Activated CD4-positive, alpha-beta T cell treated with anti-CD3 and anti-CD28 coated beads for 24 hours (primary cell): ENCODE data around the gene MRPS24.

Experiments
- DNase-seq, 2 donors: peaks; one replicate each; pipeline ENCODE4 v3.0.0-alpha.2; 2020; ENCODE audit warnings: low read depth in 2 of 2

Gene MRPS24

DNA sequence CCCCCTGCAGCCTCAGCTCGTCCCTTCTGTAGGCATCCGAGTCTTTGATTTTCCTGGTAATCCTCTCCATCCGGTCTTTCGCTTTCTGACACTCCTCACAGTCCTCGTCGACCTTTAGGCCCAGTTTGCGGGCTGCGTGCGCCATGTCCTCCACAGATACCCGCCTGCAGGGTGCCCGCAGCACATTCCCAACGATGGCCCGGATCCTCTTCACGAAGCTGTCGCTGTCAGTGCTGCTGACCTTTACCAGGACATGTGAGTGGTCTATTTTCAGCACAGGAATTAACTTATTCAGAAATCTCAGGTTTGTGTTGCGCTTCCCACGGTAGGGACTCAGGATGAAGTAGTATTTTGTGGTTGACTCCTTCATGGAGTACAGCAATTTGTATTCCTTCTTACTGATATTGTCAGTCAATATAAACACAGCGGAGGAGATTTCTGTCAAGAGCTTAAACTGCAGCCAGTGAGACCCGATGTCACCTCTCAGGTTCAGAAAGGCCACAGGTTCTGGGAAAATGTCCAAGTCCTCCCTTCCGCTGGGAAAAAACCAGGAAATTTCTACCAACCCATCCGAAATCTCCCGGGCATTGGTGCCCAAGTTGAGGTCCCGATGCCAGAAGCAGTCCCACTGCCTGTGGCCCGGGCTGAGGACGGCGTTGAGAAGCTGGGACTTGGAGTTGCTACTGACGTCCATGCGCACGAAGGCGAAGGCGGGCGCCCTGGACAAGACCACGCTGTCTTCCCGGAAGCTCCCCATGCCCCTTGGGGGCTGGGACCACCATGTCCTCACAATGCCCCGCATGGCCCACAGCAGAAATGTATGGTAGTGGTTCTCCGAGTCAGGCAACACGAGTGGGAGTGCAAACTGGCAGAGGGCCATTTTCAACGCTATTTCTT is 8.9 kb upstream of the MRPS24 start:
- no peak for DNase-seq

DNA sequence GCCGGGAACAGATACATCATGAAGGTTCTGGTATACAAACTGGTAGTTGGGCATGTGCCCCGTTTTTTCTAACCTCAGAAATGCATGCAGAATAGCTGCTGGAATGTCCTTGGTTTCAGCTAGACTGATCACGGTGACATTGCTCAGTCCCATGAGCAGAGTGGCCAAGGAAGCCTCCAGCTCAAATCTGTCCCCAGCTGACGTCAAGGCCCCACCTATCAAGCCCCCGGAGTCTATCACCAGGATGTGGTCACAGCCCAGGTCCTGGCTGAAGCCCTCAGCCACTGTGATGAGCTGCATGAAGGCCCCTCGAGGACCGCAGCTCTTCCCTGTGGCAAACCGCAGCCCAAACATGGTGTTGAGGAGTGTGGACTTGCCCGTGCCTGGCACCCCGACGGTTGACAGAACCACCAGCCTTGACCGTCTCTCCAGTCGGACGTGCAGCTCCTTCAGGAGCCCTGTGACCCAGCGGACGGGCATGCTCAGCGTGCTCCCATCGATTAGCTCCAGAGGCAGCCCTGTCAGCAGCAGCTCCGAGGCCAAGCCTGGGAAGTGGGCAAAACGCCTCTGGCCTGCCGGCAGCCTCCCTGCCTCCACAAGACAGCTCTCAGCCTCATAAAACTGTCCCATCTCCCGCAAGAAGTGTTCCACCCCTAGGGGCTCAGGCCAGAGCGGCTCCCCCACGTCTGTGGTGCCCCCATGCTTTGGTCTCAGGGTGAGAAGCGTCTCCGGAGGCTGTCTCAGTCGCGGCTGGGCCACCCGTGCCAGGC is 7.8 kb upstream of the MRPS24 start:
- DNase-seq = no peak

DNA sequence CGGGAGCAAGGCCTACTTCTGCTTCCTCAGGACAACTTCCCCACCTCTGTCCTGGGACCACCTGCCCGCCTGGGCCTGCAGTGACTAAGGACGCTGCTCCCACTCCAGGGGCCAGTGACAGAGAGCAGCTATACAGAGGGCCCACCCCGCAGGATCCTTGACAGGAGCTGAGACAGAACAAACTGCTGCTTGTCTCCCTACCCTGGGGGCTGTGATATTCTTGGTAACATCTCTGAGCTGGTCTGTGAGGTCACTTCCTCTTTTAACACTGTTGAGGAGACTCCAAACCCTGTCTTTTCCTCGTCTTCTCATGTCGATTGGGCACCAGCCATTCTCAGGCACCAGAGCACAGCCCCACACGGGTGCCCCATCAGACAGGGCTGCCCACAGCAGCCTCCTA is 6.9 kb upstream of the MRPS24 start:
- no peak for DNase-seq

DNA sequence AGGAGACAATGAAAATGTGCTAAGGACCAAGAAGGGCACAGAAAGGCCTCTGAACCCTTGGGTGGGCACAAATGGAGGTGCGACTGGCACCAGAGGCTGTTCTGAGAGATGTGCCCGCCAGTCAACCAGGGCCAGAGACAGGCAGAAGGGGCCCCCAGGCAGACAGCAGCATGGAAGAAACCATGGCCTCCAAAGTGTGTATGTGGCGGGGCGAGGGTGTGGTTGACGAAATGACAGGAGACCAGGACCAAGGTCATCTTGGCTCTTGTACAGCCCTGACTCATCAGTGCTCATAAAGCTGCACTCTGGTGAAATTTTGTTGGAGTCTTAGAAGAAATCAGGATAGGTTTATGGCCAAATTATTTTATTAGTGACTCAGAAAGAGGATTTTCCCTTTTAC is 4.0 kb upstream of the MRPS24 start:
- no peak for DNase-seq

DNA sequence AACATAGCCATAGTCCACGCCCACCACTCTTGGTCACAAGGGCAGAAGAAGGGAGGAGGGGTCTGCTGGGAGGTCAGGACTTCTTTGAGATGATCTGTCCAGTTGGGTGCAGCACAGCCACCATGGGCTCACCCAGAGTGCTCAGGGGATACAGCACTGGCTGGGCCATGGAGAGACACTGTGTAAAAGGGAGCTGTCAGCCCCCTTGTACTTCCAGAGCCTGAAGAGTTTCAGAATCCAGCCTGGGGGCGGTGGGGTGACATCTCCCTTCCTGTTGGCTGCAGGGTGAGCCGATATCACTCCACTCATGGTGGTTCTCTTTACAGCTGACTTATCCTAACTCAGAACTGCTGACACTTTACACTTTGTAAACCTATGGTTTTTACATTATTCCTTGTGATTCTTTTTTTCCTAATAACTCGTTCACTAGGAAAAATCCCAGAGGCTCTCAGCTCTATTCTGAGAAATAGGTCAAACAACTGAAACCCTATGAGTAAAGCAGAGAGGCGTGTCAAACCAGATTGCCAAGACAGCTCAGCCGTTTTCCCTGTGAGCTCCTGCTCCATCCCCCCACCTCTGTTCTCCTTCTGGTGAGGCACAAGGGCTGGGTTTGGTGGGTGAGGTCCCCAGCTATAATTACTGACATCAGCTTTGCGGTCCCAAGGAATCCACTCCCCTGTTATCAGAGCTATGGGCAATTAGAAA is 3.2 kb upstream of the MRPS24 start:
- DNase-seq = no peak

DNA sequence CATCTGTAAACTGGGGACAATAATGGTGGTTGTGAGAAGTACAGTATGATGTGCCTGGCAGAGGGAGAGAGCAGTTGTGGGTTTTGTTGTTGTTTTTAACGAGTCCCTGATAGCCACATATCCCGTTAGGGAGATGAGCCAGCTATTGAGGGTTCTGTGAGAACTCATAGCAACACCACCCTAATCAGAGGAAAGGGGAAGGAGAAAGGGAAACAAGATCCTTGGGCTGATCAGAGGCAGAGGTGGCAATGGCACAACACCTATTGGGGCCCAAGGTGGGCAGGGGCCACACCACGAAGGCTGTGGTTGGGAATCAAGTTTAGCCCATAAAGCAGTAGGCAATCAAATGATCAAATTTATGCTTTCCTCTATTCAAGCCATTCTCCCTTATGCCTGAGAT is 1.7 kb upstream of the MRPS24 start:
- no peak for DNase-seq

DNA sequence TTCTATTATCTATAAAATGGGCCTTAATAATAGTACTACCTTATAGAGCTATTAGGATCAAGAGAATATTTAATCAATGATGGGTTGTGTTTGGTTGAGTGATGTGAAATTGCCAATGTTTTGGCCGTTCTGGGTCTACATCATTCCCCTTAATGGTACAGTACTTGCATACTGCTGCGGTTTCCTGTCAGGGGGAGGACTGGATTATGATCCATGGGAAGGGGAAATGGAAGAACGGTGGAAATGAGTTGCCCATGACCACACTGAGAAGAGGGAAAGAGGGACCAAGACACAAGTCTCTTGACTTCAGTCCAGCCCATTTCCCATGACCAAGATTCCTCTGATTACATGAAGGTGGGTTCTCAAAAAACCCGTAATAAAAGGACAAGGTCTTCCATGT is 999 bp upstream of the MRPS24 start:
- DNase-seq = no peak

DNA sequence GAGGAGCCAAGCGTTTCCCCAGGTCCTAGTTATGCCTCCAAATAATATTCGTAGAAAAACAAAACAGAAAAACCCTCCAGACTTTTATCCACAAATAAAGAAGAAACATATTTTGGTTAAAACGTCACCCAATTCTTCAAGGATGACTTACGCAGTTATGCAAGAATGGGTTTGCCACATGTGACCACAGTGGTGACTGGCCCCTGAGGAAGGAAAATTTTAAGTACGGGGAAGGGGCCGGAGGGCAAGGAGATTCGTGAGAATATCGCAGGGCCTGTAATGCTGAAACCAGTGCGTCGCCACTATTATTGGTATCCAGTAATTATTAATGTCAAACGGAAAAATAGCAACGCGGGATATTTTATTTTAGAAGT is 537 bp upstream of the MRPS24 start:
- DNase-seq = no peak

DNA sequence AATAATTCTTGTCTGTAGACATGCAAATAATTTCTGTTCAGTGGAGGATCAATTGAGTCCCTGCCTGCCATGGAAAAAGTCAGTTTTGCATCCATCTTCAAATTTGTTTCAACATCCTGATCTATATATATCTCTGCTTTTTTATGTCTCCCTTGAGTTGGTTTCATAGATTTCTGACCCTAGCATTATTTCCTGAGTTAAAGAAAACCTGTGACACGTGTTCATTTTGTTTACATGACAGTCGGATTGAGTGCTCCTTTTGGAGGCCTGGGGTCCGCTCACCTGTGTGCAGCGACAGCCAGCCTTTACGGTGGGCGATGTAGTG is 674 bp downstream of the MRPS24 start:
- no peak for DNase-seq

DNA sequence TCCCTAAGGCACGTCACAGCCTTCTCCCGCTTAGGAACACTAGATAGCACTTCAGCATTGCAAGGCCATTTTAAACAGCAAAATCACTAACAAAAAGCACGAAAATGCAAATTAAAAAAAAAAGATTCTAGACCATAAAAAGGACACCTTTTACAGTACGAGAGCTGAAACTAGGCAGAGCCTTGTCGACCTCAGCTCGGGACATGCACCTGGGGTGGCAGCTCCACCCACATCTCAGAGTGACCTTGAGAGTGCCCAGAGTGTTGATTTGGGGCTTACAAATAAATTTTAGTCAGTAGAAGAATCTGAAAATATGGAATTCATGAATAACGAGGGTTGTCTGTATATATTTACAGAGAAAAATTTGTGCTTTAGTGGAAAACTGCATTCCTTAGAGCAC is 1.1 kb downstream of the MRPS24 start:
- no peak for DNase-seq

DNA sequence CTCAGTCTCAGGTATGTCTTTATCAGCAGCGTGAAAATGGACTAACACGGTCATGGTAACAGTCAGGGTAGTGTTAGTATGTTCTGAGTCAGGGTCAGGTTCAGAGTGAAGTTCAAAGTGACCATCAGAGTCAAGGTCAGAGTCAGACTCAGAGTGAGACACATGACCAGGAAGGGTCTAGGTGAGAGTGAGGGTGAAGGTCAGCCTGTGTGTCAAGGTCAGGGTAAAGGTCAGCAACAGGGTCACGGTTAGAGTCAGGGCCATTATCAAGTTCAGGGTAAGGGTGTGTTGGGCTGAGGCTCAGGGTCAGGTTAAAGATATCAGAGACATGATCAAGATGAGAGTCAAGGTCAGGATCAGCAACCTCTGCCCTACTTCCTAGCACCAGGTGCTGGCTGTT is 4.0 kb downstream of the MRPS24 start:
- DNase-seq = no peak

DNA sequence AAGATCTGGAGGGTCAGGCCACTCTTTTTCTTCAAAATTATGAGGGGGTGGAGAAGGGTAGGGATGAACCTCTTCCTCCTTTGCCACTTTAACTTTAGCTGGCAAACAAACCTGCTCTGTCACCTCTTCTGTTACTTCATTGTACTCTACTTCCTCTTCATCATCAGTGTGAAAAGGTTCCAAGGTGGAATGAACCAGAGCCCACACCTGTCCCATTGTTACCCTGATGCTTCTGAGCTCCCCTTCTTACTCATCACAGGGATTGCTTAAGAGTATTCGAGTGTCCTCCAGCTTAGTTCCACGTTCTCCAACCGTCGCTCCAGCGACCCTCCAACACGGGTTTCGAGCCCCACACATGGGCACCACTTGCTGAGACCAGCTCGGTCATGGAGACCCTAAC is 5.2 kb downstream of the MRPS24 start:
- DNase-seq = no peak

DNA sequence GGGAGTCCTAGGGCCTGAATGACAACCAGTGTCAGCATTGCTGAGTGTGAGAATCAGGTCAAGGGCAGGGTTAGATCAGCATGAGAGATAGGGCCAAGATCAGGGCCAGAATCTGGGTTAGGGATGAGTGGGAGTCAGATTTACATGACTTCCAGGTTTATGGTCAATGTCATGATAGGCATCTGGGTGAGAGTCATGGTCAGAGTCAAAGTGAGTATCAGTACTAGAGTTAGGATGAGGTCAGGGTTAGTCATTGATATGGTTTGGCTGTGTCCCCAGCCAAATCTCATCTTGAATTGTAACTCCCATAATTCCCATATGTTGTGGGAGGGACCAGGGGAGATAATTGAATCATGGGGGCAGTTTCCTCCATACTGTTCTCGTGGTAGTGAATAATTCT is 12.3 kb downstream of the MRPS24 start:
- DNase-seq = no peak

DNA sequence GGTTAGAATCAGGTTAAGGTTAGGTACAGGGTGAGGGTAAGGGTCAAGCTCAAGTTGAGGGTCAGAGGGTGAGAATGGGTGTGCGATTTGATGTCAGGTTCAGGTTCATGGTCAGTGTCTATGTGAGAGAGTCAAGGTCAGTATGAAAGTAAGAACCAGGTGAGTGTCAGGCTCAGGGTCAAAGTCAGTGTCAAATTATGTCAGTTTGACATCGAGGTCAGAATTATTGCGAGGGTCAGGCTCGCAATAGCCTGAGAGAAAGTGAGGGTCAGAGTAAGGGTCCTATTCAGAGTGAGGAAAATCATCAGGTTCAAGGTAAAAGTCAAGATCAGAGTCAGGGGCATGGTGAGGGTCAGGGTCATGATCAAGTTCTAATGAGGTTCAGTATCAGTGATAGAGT is 13.0 kb downstream of the MRPS24 start:
- DNase-seq = no peak

DNA sequence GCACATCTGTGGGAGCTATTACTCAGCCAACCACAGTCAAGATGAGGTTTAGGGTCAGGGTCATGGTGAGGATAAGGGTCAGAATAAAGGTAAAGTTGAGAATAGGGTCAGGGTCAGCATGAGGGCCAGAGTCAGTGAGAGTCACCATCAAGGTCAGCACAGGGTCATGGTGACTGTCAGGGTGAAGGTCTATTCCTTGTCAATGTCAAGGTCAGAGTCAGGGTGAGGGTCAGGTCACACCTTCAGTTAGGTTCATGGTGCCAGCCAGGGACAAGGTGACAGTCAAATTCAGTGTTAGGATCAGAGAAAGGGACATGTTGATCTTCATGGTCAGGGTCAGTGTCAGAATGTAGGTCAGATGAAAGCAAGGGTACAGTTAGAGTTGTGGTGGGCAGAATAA is 14.1 kb downstream of the MRPS24 start:
- DNase-seq = no peak

DNA sequence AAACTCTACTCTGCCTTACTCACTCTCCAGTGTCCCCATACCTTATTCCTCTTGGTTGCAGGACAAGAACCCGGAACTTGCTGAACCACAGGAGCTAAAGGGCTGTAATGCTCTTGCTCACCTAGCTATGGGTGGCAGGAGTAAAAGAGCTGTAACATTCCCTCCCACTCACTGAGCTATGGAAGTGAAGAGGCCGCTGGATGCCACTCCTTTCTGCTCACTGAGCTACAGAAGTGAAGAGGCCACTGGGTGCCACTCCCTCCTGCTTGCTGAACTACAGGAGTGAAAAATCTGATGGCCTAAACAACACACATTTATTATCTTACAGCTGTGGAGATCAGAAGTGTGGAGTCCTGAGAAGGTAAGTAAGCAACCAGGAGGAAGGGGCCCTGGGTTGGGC is 17.5 kb downstream of the MRPS24 start:
- no peak for DNase-seq

DNA sequence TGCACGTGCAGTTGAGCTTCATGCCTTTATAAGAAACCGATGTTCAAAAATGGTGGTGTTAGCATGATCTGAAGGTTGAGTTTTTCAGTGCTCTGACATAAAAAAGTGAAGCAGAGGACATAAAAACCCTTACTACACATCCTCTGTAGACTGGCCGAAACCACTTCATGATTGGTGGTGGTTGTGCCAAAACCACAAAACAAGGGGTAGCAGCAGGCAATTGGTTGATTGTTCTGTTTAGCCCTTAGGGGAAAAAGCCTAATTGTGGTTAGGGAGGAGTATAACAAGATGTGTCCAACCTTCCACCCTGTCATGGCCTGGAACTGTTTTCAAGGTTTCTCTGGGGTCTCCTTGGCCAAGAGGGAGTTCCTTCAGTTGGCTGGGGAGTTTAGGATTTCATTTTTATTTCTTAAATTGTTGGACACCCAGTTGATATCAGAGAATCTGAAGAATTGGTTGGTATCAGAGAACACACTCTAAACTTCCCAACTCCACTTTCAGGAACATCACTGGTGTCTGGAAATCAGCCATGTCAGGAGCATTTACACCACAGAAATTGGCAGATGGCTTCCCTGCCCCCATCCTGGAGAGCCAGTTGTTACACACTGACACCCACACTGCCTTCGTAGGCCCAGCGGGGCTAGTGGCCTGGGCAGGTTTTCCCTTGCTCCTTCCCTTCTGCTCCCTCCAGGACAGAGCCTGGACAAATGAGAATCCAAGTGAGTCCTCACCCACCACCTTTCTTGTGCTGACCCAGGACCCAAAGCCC is 18.8 kb downstream of the MRPS24 start:
- DNase-seq = no peak

DNA sequence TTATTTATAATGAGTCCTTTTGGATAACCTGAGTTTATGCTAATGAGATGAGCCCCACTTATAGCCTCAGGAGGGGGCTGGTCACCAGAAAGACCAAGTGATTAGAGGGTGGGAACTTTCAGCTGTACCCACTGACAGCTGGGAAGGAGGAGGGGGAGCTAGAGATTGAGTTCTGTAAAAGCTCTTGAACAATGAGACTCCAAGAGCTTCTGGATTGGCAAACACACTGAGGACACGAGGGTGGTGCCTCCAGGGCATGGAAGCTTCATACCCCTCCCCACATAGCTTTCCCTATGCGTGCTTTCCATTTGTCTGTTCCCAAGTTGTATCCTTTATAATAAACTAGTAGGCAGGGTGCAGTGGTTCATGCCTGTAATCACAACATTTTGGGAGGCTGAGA is 20.3 kb downstream of the MRPS24 start:
- no peak for DNase-seq

DNA sequence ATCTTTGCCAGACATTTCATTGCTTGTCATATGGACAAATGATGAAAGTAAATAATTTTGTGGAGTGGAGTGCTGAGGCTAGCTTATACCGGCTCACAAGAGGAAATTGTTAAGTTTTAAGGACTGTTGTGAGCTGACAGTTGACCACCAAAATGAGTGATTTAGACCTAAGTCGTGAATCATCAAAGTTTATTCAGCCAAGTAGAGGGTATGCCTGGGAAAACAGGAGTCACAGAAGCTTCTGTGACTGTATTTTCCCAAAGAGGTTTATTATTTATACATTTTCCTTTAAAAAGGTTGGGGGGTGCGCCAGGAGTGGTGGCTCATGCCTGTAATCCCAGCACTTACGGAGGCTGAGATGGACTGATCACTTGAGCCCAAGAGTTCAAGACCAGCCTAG is 21.8 kb downstream of the MRPS24 start:
- DNase-seq = no peak

DNA sequence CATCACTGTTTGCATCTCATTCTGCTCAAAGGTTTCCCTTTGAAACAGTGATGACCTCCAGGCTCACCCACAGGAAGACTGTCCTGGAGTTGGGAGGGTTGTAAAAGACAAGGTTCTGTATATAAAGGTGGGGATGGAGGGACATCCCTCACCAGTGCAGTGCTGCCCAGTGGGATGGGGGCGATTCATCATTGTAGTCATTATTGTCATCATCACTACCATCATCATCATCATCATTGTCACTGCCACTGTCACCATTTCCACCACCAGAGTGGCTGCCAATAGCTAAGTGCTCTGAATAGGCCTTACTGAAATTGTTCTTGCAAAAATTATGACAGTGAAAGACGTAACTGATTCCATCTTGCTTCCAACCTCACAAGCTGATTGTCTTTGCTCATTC is 24.7 kb downstream of the MRPS24 start:
- no peak for DNase-seq

DNA sequence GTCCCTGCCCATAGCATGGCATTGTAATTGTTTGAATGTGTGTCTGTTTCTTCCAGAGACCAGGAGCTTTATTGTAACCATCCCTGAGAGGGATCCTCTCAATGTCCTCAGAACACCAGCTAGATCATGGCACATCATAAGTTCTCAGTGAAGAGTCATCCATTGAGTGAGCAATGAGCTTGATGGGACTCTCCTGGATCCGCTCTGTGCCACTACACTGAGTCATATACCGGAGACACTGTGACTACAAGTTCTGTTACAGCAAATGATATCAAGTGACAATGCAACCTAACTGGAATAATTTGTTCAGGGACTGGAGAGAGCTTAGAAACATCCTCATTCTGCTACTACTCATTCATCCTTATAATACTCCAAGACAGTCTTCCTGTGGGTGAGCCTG is 25.1 kb downstream of the MRPS24 start:
- no peak for DNase-seq

DNA sequence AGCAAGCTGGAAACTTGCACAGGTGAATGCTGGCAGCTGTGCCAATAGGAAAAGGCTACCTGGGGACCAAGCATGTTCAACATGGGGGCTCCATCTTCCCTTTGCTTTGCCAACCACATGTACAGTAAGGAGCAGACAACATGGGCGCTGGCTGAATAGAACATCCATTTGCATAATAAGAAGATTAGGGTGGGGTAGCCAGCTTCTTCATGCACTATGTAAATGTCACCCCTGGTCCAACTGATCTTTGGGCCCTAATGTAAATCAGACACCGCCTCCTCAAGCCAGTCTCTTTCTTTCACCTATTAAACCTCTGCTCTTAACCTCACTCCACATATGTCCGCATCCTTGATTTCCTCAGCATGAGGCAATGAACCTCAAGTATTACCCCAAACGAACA is 26.0 kb downstream of the MRPS24 start:
- DNase-seq = no peak
